GM12878 (cell line): ENCODE results near the gene PRR15. TPM values are rescaled to one million over a fixed set of nuclear protein-coding genes. Genes with fewer than 3 reads are reported as not detected.

ENCODE experiments used
- ATAC-seq: fragments of 200-7000 bp; cut with Tn5 transposase; 3 replicates; pipeline ENCODE4 v1.9.1; 2020; ENCODE audit warnings: mild to moderate bottlenecking, moderate library complexity
- BruUV-seq: library from RNA; stranded (reverse); fragments of 400-500 nt; replicated peaks from 2 replicates; lab custom pipeline; 2021; lab: Mats Ljungman, UMichigan
- CTCF ChIA-PET: fragments of 300-600 bp; sonication (Branson Sonifier 250); formaldehyde crosslinking; extraction: SDS; loops from one replicate; lab custom pipeline; 2021; ENCODE audit warnings: inconsistent platforms; lab: Yijun Ruan, JAX
- POLR2A ChIA-PET: fragments of 350-600 bp; formaldehyde crosslinking; extraction: SDS; loops from one replicate; lab custom pipeline; 2021; ENCODE audit warnings: inconsistent platforms; lab: Charles Lee
- RAD21 ChIA-PET: fragments of 300-600 bp; sonication (Branson Sonifier 250); formaldehyde crosslinking; loops from one replicate; lab custom pipeline; 2023; ENCODE audit warnings: antibody characterized with exemption; ENCODE audit not compliant: unreplicated experiment; lab: Charles Lee
- SMC1A ChIA-PET: fragments of 300-600 bp; sonication (Branson Sonifier 250); formaldehyde crosslinking; loops from one replicate; lab custom pipeline; 2023; ENCODE audit not compliant: unreplicated experiment, uncharacterized antibody; lab: Charles Lee
- DNase-seq: peaks from one replicate; pipeline ENCODE4 v3.0.0-alpha.2; 2011; ENCODE audit warnings: low read depth, low spot score
- FAIRE-seq: peaks from 3 replicates; lab custom pipeline; 2011; peaks lifted over from hg19 to GRCh38; lab: Jason Lieb, UNC
- H2AFZ ChIP-seq: 2 replicates; pipeline ENCODE4 v1.6.0; 2011; ENCODE audit warnings: low read depth, low read length, control low read depth; ENCODE audit not compliant: control insufficient read depth
- H3K27ac ChIP-seq: 2 replicates; pipeline ENCODE4 v1.5.1; 2011; ENCODE audit warnings: control low read depth; ENCODE audit not compliant: control insufficient read depth, insufficient read depth
- H3K27me3 ChIP-seq, 2 experiments: replicated peaks in 1 of 2; 2 replicates each; pipeline versions ENCODE4 v1.6.0 to v1.6.1; 2011; ENCODE audit warnings: low read length in 1 of 2; ENCODE audit not compliant: control insufficient read depth in 2 of 2, insufficient read depth in 2 of 2
- H3K36me3 ChIP-seq, 2 experiments: 2 replicates each; pipeline ENCODE4 v1.5.1; 2011; ENCODE audit warnings: low read length in 1 of 2; ENCODE audit not compliant: control insufficient read depth in 2 of 2, insufficient read depth in 2 of 2
- H3K4me1 ChIP-seq: 2 replicates; pipeline ENCODE4 v1.6.1; 2011; ENCODE audit warnings: mild to moderate bottlenecking, low read length, moderate library complexity, mixed read lengths; ENCODE audit not compliant: control insufficient read depth, insufficient read depth
- H3K4me2 ChIP-seq: 2 replicates; pipeline ENCODE4 v1.6.0; 2011; ENCODE audit warnings: control low read depth; ENCODE audit not compliant: control insufficient read depth, insufficient read depth
- H3K4me3 ChIP-seq: fragments of 200-600 bp; sonication (generic); 2 replicates; pipeline ENCODE4 v1.5.1; 2016
- H3K79me2 ChIP-seq: 2 replicates; pipeline ENCODE4 v1.6.0; 2011; ENCODE audit warnings: low read length; ENCODE audit not compliant: control insufficient read depth, insufficient read depth
- H3K9ac ChIP-seq: 2 replicates; pipeline ENCODE4 v1.8.0; 2011; ENCODE audit warnings: low read length, control low read depth, mixed read lengths; ENCODE audit not compliant: control insufficient read depth, insufficient read depth
- H3K9me3 ChIP-seq: replicated peaks from 3 replicates; pipeline ENCODE4 v1.5.1; 2011; ENCODE audit warnings: mild to moderate bottlenecking, low read length; ENCODE audit not compliant: control insufficient read depth, insufficient read depth
- H4K20me1 ChIP-seq: 2 replicates; pipeline ENCODE4 v1.6.0; 2011; ENCODE audit not compliant: control insufficient read depth, insufficient read depth
- ATF2 ChIP-seq: IDR thresholded peaks from 2 replicates; pipeline ENCODE4 v1.6.1; 2012; ENCODE audit warnings: low read length, inconsistent platforms
- CEBPB ChIP-seq, 2 experiments: fragments of 150-350 bp in 1 of 2; IDR thresholded peaks; 2 replicates each; pipeline ENCODE4 v1.6.1; 2012 to 2014; ENCODE audit warnings: low read depth in 2 of 2, low read length in 2 of 2, borderline replicate concordance in 1 of 2, inconsistent platforms in 1 of 2
- ESRRA ChIP-seq: IDR thresholded peaks from 2 replicates; pipeline ENCODE4 v1.6.1; 2012; ENCODE audit warnings: mild to moderate bottlenecking, low read length, improper control_type of control experiment
- KAT2A ChIP-seq: conservative IDR thresholded peaks from 2 replicates; pipeline ENCODE4 v1.6.1; 2011; ENCODE audit warnings: low read depth, low read length; ENCODE audit not compliant: control insufficient read depth
- KLF5 ChIP-seq: fragments of 450-650 bp; IDR thresholded peaks from 2 replicates; pipeline ENCODE4 v1.6.1; 2014; ENCODE audit warnings: mild to moderate bottlenecking; ENCODE audit not compliant: partially characterized antibody
- MLLT1 ChIP-seq: fragments of 450-650 bp; IDR thresholded peaks from 2 replicates; pipeline ENCODE4 v1.6.1; 2016; ENCODE audit warnings: mild to moderate bottlenecking
- POLR2AphosphoS2 ChIP-seq: IDR thresholded peaks from 2 replicates; pipeline ENCODE4 v1.6.1; 2011; ENCODE audit warnings: low read depth, mild to moderate bottlenecking, low read length, improper control_type of control experiment, moderate library complexity
- SMC3 ChIP-seq: IDR thresholded peaks from 2 replicates; pipeline ENCODE4 v1.6.1; 2011; ENCODE audit warnings: low read length, improper control_type of control experiment, borderline replicate concordance
- STAT3 ChIP-seq: IDR thresholded peaks from 2 replicates; pipeline ENCODE4 v1.6.1; 2011; ENCODE audit warnings: low read depth, low read length, improper control_type of control experiment
- TARDBP ChIP-seq: IDR thresholded peaks from 2 replicates; pipeline ENCODE4 v1.6.1; 2016; ENCODE audit warnings: borderline replicate concordance
- TCF3 ChIP-seq: IDR thresholded peaks from 2 replicates; pipeline ENCODE4 v1.6.1; 2012; ENCODE audit warnings: low read depth, mild to moderate bottlenecking, low read length, borderline replicate concordance; ENCODE audit not compliant: insufficient read depth
- USF1 ChIP-seq: IDR thresholded peaks from 2 replicates; pipeline ENCODE4 v1.6.1; 2011; ENCODE audit warnings: borderline replicate concordance, low read depth, mild to moderate bottlenecking, moderate library complexity, mixed read lengths, low read length; ENCODE audit not compliant: insufficient read depth; ENCODE audit errors: extremely low read length
- ZNF592 ChIP-seq: fragments of 450-650 bp; IDR thresholded peaks from 2 replicates; pipeline ENCODE4 v1.6.1; 2017; ENCODE audit warnings: mild to moderate bottlenecking, moderate library complexity
- ZNF622 ChIP-seq: fragments of 450-650 bp; IDR thresholded peaks from 2 replicates; pipeline ENCODE4 v1.6.1; 2017; ENCODE audit warnings: mild to moderate bottlenecking, inconsistent platforms
- WGBS: methylation state at CpG from one replicate; pipeline ENCODE4 v1.1.6; 2016; ENCODE audit warnings: low lambda C conversion rate; ENCODE audit not compliant: insufficient replicate concordance, insufficient coverage; ENCODE audit errors: missing lambda C conversion rate; 5-methylcytosine and 5-hydroxymethylcytosine counted together
- in situ Hi-C: fragments of 300-500 bp; cut with MboI; formaldehyde crosslinking; loops from 9 replicates; pipeline ENCODE4 v1.14.3; 2018; ENCODE audit warnings: mixed read lengths
- intact Hi-C: fragments of 100-400 bp; cut with micrococcal nuclease; formaldehyde crosslinking; loops from one replicate; pipeline ENCODE4 v1.14.2; 2022; ENCODE audit not compliant: unreplicated experiment
- polyA plus RNA-seq, 11 experiments: library from polyadenylated mRNA; depleted of rRNA in 4 of 11; unstranded in 6 of 11; stranded (reverse) in 5 of 11; fragments of >200 nt; fragmentation: Nextera tagmentation in 4 of 11; fragmentation: Illumina TruSeq in 1 of 11; extraction: Ambion mirVana in 4 of 11; extraction: Trizol in 1 of 11; gene quantifications; 1 replicate in 1 of 11; 2 replicates in 10 of 11; pipeline versions ENCODE4 v1.2.1 to v1.2.3, GENCODE V29; 2011 to 2016; ENCODE audit warnings: inconsistent platforms in 2 of 11, missing spikeins in 2 of 11, low read depth in 1 of 11
- total RNA-seq, 4 experiments: library from RNA; depleted of rRNA in 3 of 4; stranded (reverse); fragments of >200 nt in 3 of 4; fragmentation: Illumina TruSeq in 1 of 4; extraction: Trizol in 1 of 4; gene quantifications; 2 replicates each; pipeline versions ENCODE4 v1.2.1 to v1.2.3, GENCODE V29; 2013 to 2021

PRR15 gene
- total and polyA plus RNA-seq, 10 of the 15 experiments (the other 5 are each of a cell fraction or from before 2014, with no cell fraction given) = not detected

- TF ChIP-seq ZNF592 (no peak), KLF5 (no peak)
Observed at GRCh38 chr7:29555061-29555460, 8.6 kb upstream of the PRR15 start (continued).

GRCh38 chr7:29556405-29557195 is 7.0 kb upstream of the PRR15 start:
- peaks cover 3 to 4% of the 10 kb centered on the region in 2 experiments for H3K27me3 ChIP-seq
- in situ Hi-C loops (no loop called here), intact Hi-C loops (no loop called here)
- H3K9me3 ChIP-seq = no peaks in the 10 kb centered on the region
- H2AFZ ChIP-seq = no peak overlapping the region
- H3K9ac ChIP-seq = no peak overlapping the region
- no peak for FAIRE-seq
- no peak overlapping the region for H3K27ac ChIP-seq
- no peak for DNase-seq
- BruUV-seq = no TSS peak
- no peak overlapping the region for H3K4me2 ChIP-seq
- RAD21 ChIA-PET = no interaction called here
- no peaks in the 10 kb centered on the region for H3K79me2 ChIP-seq
- ATAC-seq = no peak
- WGBS = 44% methylated on average over 9 of the region's 9 CpGs
- H3K4me3 ChIP-seq = no peak overlapping the region
- no peaks in the 10 kb centered on the region for H3K36me3 ChIP-seq
- H4K20me1 ChIP-seq = no peaks in the 10 kb centered on the region
- POLR2A ChIA-PET = no interaction called here
- H3K4me1 ChIP-seq = no peaks in the 10 kb centered on the region
- SMC1A ChIA-PET = no interaction called here
- CTCF ChIA-PET = no interaction called here
- TF ChIP-seq ESRRA (no peak), TARDBP (no peak), POLR2AphosphoS2 (no peak), SMC3 (no peak), ZNF622 (no peak), MLLT1 (no peak), USF1 (no peak), ATF2 (no peak), CEBPB (IDR thresholded peaks at IDR 0.05; ENCODE audit: borderline replicate concordance in 1 of 2, low read depth in 2 of 2, low read length in 2 of 2) (no peak), STAT3 (no peak), TCF3 (no peak), KAT2A (no peak)
